ENCODE measurements around the gene LRMDA. TPM values are rescaled to one million over a fixed set of nuclear protein-coding genes. Genes with fewer than 3 reads are reported as not detected.

LRMDA gene
- total and polyA plus RNA-seq, 12 donors, result 30.7 to 132 (median 78.1) TPM

GRCh38 chr10:76091926-76092325 lies 660.5 kb downstream of the LRMDA start:
- Histone ChIP-seq H3K9me3 (replicated peaks in 1 of 3) (no peaks in the 10 kb centered on the region), H3K27ac (no peak overlapping the region), H3K36me3 (replicated peaks in 1 of 2) (no peaks in the 10 kb centered on the region), H3K4me3 (no peak overlapping the region), H3K27me3 (no peaks in the 10 kb centered on the region), H3K4me1 (replicated peaks in 1 of 2) (peaks cover 0 to 4% of the 10 kb centered on the region in 2 donors)
- intact Hi-C loops (cut with DNase I), result no loop called here
- 96 to 100% (median 99%) methylated on average over 1 of the region's 1 CpG for WGBS, 4 donors
- TF ChIP-seq POLR2A (IDR thresholded peaks at IDR 0.05) (no peak), CTCF (IDR thresholded peaks at IDR 0.05) (no peak)
- no peak for DNase-seq

GRCh38 chr10:76106611-76107010 lies 675.2 kb downstream of the LRMDA start:
- Histone ChIP-seq H3K27ac (no peak overlapping the region), H3K4me1 (replicated peaks in 1 of 2) (peaks cover 0 to 8% of the 10 kb centered on the region in 2 donors), H3K36me3 (replicated peaks in 1 of 2) (no peaks in the 10 kb centered on the region), H3K4me3 (no peak overlapping the region), H3K9me3 (replicated peaks in 1 of 3) (no peaks in the 10 kb centered on the region), H3K27me3 (no peaks in the 10 kb centered on the region)
- no peak for TF ChIP-seq POLR2A (IDR thresholded peaks at IDR 0.05)
- TF ChIP-seq CTCF (IDR thresholded peaks at IDR 0.05), result no peak
- WGBS, 4 donors, result 88 to 100% (median 96%) methylated on average over 6 of the region's 6 CpGs
- intact Hi-C loops (cut with DNase I), result no loop called here
- DNase-seq, result no peak

- no peak for DNase-seq
- 89 to 100% (median 95%) methylated on average over 4 of the region's 4 CpGs for WGBS, 4 donors
Observed at GRCh38 chr10:76108563-76109359, 677.3 kb downstream of the LRMDA start.

GRCh38 chr10:76111404-76111803 lies 680.0 kb downstream of the LRMDA start:
- TF ChIP-seq POLR2A (IDR thresholded peaks at IDR 0.05) (no peak), CTCF (IDR thresholded peaks at IDR 0.05) (no peak)
- H3K9me3 ChIP-seq (replicated peaks in 1 of 3), result no peaks in the 10 kb centered on the region
- H3K27me3 ChIP-seq, result no peaks in the 10 kb centered on the region
- intact Hi-C loops (cut with DNase I), result no loop called here
- no peak overlapping the region for H3K4me3 ChIP-seq
- no peak overlapping the region for H3K27ac ChIP-seq
- no peaks in the 10 kb centered on the region for H3K36me3 ChIP-seq (replicated peaks in 1 of 2)
- no peak for DNase-seq
- H3K4me1 ChIP-seq (replicated peaks in 1 of 2), result no peaks in the 10 kb centered on the region
- WGBS, 4 donors, result 84 to 90% (median 86%) methylated on average over 4 of the region's 4 CpGs

More at GRCh38 chr10:76108563-76109359, 677.3 kb downstream of the LRMDA start:
- Histone ChIP-seq H3K4me1 (replicated peaks in 1 of 2) (peaks cover 0 to under 1% of the 10 kb centered on the region in 2 donors), H3K4me3 (no peak overlapping the region), H3K9me3 (replicated peaks in 1 of 3) (no peaks in the 10 kb centered on the region), H3K36me3 (replicated peaks in 1 of 2) (no peaks in the 10 kb centered on the region), H3K27ac (no peak overlapping the region), H3K27me3 (no peaks in the 10 kb centered on the region)
- TF ChIP-seq POLR2A (IDR thresholded peaks at IDR 0.05) (no peak), CTCF (IDR thresholded peaks at IDR 0.05) (no peak)
- intact Hi-C loops (cut with DNase I), result no loop called here

Data from adrenal gland (tissue), 12 donors.